Middle frontal gyrus (tissue), 1 donor: ENCODE data around the gene RHOBTB1.

ENCODE experiments used
- DNase-seq: peaks from one replicate; pipeline ENCODE4 v3.0.0-alpha.2; 2015; ENCODE audit warnings: low spot score; ENCODE audit errors: extremely low spot score

Gene RHOBTB1

GRCh38 chr10:60942788-60943315 lies 1.1 kb downstream of the RHOBTB1 start:
- no peak for DNase-seq

GRCh38 chr10:60942134-60942787 lies 1.7 kb downstream of the RHOBTB1 start:
- no peak for DNase-seq

DNA sequence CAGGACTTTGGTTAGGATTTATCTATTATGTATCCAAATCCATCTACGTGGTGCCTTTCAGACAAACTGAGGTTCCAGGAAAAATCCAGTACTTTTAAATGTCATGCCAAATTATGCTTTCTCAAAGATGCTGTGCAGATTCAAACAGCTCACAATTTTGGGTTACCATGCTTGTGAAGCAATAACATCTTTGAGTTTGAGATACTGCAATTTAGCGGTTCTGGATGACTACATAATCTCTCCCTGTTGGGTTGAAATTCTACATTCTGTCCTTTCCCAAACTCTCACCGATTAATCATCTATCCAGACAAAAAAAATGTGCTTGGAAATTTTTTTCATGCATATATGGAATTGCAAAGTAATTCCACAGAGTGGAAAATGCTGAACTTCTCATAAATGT lies 3.5 kb downstream of the RHOBTB1 start:
- DNase-seq = no peak

- DNase-seq = no peak
Measured at GRCh38 chr10:60937784-60938654, 6.0 kb downstream of the RHOBTB1 start.

DNA sequence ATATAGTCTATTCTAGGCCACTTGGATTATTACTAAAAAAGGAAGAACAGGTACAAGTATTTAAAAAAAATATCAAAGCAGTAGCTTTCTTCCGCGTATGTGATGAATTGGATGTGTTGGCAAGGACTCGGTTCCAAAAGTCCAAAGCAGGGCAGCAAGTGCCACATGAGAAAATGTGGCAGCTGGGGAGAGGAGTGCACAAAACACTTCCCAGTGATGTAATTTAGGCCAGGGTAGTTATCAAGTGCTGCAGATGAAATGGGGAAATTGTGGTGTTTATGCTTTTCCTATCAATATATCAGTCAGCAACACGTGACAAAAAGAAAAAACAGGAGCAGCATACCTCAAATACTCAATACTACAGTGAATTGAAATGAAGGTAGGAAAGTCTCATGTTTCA lies 7.0 kb downstream of the RHOBTB1 start:
- no peak for DNase-seq

GRCh38 chr10:60934215-60935175 lies 9.5 kb downstream of the RHOBTB1 start:
- no peak for DNase-seq

GRCh38 chr10:60932756-60933155 lies 11.2 kb downstream of the RHOBTB1 start:
- DNase-seq = no peak

- DNase-seq = no peak
Measured at GRCh38 chr10:60930237-60930636, 13.7 kb downstream of the RHOBTB1 start.

DNA sequence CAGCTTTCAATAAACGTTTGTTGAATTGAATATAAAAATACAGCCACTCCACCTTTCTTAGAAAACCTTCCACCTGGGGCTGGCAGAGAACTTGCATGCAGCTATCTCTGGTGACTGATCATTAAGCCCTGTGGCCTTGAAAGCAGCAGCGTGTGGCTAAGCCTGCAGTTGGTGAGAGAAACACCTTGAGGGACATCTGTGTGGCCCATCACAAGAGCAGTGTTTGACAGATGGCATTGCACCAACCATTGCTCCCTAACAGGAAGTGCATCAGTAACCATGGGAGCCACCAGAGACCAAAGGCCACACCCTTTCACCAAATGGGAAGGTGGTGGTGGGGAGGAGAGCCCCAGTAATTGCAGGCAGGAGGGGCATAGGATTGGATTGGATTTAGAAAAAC lies 22.4 kb downstream of the RHOBTB1 start:
- no peak for DNase-seq

GRCh38 chr10:60920479-60920878 lies 23.5 kb downstream of the RHOBTB1 start:
- no peak for DNase-seq

DNA sequence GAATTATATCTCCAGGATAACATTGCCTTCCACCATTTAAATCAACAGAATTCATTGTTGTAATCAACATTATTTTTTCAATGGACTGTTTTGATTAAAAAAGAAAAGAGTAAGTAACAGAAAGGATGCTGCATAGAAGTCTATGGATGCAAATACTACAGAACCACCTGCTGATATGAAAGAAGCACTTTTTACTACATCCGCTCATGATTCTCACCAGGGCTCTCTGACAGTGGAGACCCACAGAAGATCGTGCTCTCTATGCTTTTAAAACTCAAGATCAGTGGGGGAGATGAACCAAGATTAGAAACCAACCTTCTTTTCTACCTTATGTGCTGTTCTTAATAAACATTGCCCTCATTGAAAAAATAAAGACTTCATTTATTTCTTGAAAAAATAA lies 24.4 kb downstream of the RHOBTB1 start:
- DNase-seq = no peak

DNA sequence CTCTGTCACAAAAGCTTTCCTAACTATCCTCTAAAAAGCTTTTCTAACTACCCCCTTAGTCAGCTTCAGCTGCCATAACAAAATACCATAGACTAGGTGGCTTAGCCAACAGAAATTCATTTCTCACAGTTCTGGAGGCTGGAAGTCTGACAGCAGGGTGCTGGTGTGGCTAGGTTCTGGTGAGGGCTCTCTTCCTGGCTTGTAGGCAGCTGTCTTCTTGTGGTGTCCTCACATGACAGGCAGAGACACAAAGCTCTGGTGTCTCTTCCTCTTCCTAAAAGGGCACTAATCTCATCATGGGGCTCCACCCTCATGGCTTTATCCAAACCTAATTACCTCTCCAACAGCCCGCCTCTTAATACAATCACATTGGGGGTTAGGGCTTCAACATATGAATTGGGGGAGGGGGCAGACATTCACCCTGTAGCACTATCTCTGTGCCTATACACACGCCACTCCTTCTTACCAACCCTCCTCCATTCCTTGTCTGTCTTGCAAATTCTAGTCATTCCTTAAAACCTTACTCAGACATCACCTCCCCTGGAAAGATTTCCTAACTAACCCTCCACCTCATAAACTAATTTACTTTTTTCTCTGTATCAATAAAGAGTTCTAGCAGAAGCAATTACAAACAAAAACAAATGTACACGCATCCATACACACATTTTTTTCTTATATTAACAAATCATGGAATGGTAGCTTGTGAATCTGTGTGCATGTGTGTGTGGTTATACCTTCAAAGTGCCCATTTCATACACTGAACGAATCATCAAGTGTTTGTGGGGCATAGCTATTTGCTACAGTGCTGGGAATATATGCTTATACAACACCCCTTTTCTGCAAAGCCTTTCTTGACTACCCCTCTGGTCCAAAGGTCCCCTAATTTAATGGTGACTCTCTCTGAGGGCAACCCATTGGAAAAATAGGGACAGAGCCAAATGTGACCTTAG lies 26.4 kb downstream of the RHOBTB1 start:
- no peak for DNase-seq

DNA sequence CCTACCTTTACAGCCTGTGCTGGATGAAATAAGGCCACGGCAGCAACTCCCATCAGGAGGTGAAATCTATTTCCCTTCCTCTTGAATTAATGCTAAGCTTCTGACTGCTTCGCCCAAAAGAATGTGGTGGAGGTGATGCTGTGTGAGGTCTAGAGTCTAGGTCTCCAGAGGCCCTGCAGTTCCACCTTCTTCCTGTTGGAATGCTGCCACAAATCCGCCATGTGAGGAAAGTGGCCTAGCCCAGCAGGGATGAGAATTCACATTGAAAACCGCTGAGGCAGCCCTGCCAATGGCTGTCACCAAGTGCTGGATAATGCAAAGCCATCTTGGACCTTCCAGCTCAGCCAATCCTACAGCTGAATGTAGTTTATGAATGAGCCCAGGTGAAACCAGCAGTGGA lies 28.0 kb downstream of the RHOBTB1 start:
- DNase-seq = no peak

- DNase-seq = no peak
Measured at GRCh38 chr10:60914690-60915141, 29.3 kb downstream of the RHOBTB1 start.

DNA sequence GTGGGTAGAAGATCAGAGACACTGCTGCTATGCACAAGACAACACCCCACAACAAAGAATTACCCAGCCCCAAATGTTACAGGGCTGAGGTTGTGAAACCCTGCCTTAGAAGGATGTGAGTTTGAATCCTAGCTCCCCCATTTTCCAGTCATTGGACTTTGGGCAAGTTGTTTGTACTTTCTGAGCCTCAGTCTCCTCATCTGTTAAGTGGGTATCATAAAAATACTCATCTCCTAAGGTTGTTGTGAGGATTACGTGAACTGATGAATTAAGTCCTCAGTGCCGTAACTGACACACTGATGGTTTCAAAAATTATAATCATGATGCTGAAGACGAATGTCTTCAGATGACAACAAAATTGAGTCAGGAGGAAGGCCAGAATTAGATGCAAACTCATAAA lies 30.3 kb downstream of the RHOBTB1 start:
- no peak for DNase-seq

GRCh38 chr10:60913071-60913470 lies 30.9 kb downstream of the RHOBTB1 start:
- DNase-seq = no peak

DNA sequence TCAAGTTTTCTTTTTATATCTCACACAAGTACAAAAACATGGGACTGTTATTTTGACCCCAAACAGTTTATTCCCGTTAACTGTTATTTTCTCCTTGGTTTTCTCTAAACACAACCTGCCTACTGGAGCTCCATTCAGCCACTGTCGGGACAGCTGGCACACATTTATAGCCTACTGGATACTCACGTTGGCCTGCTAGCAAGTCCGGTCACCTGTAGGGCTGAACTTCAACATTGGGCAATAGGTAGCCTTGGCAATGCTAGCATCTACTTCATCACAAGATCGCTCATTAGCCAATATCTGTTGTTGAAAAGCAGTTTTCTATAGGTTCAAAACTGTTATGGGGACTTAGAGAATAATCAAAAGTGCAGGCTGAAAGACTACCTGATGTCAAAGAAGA lies 32.3 kb downstream of the RHOBTB1 start:
- no peak for DNase-seq

DNA sequence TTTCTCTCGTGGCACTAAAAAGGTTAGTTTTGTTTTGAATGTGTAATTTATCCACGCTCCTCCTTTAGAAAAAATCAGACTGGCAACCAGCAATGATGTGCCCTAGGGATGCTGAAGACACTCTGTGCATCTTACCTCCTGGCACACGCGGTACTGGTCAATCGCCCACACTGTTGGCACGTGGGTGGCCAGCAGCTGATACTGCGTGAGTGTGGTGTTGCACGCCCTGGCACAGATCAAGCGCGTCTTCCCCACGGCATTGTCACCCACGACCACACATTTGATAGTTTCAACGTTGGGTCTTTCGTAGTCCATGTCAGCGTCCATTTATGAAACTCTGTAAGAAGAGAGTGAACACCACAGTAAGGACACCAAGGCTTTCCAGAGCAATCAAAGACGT lies 32.8 kb downstream of the RHOBTB1 start:
- no peak for DNase-seq

DNA sequence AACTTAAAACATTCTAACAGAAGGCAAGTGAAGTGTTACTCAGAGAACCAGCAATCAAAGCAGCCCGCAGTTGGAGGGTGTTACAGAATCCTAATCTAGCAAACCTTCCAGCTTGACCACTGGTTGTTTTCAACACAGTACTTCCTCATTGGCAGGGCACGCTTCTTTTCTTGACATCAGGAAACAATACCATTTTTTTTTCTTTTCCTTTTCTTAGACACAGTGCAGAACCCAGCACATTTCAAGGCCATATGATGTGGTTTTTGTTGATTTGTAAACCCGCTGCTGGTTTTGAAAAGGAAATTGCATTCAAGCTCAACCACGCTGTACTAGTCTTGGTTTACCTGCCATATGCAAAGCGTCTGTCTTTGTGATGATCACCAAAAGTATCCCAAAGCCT lies 33.4 kb downstream of the RHOBTB1 start:
- DNase-seq = no peak

DNA sequence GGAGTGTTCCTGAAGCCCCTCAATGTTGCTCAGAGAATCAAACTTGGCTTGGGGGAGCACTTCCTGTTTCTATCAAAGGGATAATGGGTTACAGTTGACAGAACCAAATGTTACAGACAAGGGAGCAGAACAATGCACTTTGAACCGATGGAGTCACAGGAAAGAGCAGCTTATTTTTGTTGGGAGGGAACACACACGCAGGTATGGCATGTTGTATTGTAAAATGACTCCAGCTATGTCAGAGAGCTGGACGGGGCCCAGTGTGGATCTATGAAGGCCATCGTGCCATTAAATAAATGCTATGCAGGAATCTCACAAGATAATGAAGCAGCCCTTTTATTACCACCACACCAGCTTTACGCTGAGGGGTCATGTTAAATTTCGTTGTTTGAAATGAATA lies 35.1 kb downstream of the RHOBTB1 start:
- no peak for DNase-seq
